K562 (cell line): ENCODE measurements around the gene TRAPPC12. TPM values are rescaled to one million over a fixed set of nuclear protein-coding genes. Genes with fewer than 3 reads are reported as not detected.
A peak's percentile ranks its signal among the peaks of the same experiment; 100 is the strongest.

Experiments used
- ARHGAP35 ChIP-seq: fragments of 450-650 bp; IDR thresholded peaks from 2 replicates; pipeline ENCODE4 v1.6.1; 2018; ENCODE audit not compliant: partially characterized antibody
- ARID1B ChIP-seq: fragments of 450-650 bp; IDR thresholded peaks from 2 replicates; pipeline ENCODE4 v1.6.1; 2016; ENCODE audit warnings: antibody characterized with exemption, mild to moderate bottlenecking, inconsistent platforms
- ATF4 ChIP-seq: fragments of 450-650 bp; formaldehyde crosslinking; IDR thresholded peaks from 2 replicates; pipeline ENCODE4 v1.4.0; 2022; ENCODE audit warnings: mild to moderate bottlenecking, moderate library complexity
- CCNT2 ChIP-seq: IDR thresholded peaks from 2 replicates; pipeline ENCODE4 v1.6.1; 2011; ENCODE audit warnings: borderline replicate concordance, low read depth, mild to moderate bottlenecking, moderate library complexity, mixed read lengths, low read length; ENCODE audit not compliant: insufficient read length; ENCODE audit errors: extremely low read depth
- ESRRA ChIP-seq: fragments of 450-650 bp; IDR thresholded peaks from 2 replicates; pipeline ENCODE4 v1.6.1; 2014; ENCODE audit warnings: low read depth, mild to moderate bottlenecking, moderate library complexity, borderline replicate concordance
- GABPA ChIP-seq: fragments of 200-800 bp; sonication (Bioruptor generic); conservative IDR thresholded peaks from 2 replicates; pipeline ENCODE4 v1.6.1; 2016; ENCODE audit warnings: low read depth, missing genetic modification characterization, missing compliant biosample characterization
- HDAC6 ChIP-seq: IDR thresholded peaks from 2 replicates; pipeline ENCODE4 v1.6.1; 2012; ENCODE audit warnings: low read depth, mild to moderate bottlenecking, control low read depth, inconsistent platforms, low read length, moderate library complexity
- HIVEP1 ChIP-seq: fragments of 250-450 bp; sonication (Bioruptor Pico); IDR thresholded peaks from 2 replicates; pipeline ENCODE4 v1.4.0; 2020; ENCODE audit warnings: mild to moderate bottlenecking
- HNRNPL ChIP-seq: fragments of 200-400 bp; formaldehyde crosslinking; IDR thresholded peaks from 2 replicates; pipeline ENCODE4 v1.6.1; 2017; ENCODE audit warnings: low read depth, mild to moderate bottlenecking, low read length
- JUN ChIP-seq, 2 experiments: sonication (generic) in 1 of 2; formaldehyde crosslinking in 1 of 2; IDR thresholded peaks; 2 replicates each; pipeline versions ENCODE4 v1.6.1 to v1.8.0; 2012 to 2022; ENCODE audit warnings: borderline replicate concordance in 2 of 2, mild to moderate bottlenecking in 2 of 2, improper control_type of control experiment in 1 of 2, low read depth in 1 of 2, low read length in 1 of 2, missing genetic modification reagents in 1 of 2
- KDM5B ChIP-seq: fragments of 200-600 bp; sonication (generic); IDR thresholded peaks from 2 replicates; pipeline ENCODE4 v1.6.1; 2012; ENCODE audit warnings: low read depth, mild to moderate bottlenecking, moderate library complexity, low read length, control low read depth, inconsistent platforms; ENCODE audit not compliant: insufficient replicate concordance
- MEF2A ChIP-seq: IDR thresholded peaks from 2 replicates; pipeline ENCODE4 v1.6.1; 2011; ENCODE audit warnings: low read depth, mild to moderate bottlenecking, low read length, moderate library complexity; ENCODE audit not compliant: control insufficient read depth
- NFXL1 ChIP-seq: fragments of 450-650 bp; formaldehyde crosslinking; IDR thresholded peaks from 2 replicates; pipeline ENCODE4 v1.4.0; 2021; ENCODE audit warnings: mild to moderate bottlenecking
- NR4A1 ChIP-seq, 2 experiments: fragments of 250-450 bp in 1 of 2; fragments of 450-650 bp in 1 of 2; sonication (Bioruptor Pico) in 1 of 2; IDR thresholded peaks; 2 replicates each; pipeline versions ENCODE4 v1.4.0 to v1.6.1; 2016 to 2020; ENCODE audit warnings: mild to moderate bottlenecking in 2 of 2, missing compliant biosample characterization in 1 of 2, missing genetic modification characterization in 1 of 2, moderate library complexity in 1 of 2
- PKNOX1 ChIP-seq: fragments of 450-650 bp; IDR thresholded peaks from 2 replicates; pipeline ENCODE4 v1.6.1; 2016
- POLR3G ChIP-seq: IDR thresholded peaks from 2 replicates; pipeline ENCODE4 v1.6.1; 2011; ENCODE audit not compliant: insufficient read length, insufficient replicate concordance; ENCODE audit errors: extremely low read depth
- PPARD ChIP-seq: fragments of 250-450 bp; sonication (Bioruptor Pico); IDR thresholded peaks from 2 replicates; pipeline ENCODE4 v1.8.0; 2022; ENCODE audit warnings: inconsistent platforms, mild to moderate bottlenecking, moderate library complexity
- PRPF4 ChIP-seq: fragments of 200-400 bp; formaldehyde crosslinking; IDR thresholded peaks from one replicate; pipeline ENCODE4 v1.6.1; 2017; ENCODE audit warnings: low read length, low read depth, mild to moderate bottlenecking; ENCODE audit not compliant: insufficient read depth, poor library complexity, severe bottlenecking
- RAD51 ChIP-seq: fragments of 450-650 bp; IDR thresholded peaks from 2 replicates; pipeline ENCODE4 v1.7.1; 2016; ENCODE audit warnings: low read depth, mild to moderate bottlenecking, borderline replicate concordance
- RBM15 ChIP-seq: fragments of 200-400 bp; formaldehyde crosslinking; IDR thresholded peaks from 2 replicates; pipeline ENCODE4 v1.6.1; 2018; ENCODE audit warnings: mild to moderate bottlenecking, low read length, moderate library complexity; ENCODE audit not compliant: insufficient read depth
- RBM22 ChIP-seq: fragments of 200-400 bp; formaldehyde crosslinking; IDR thresholded peaks from 2 replicates; pipeline ENCODE4 v1.6.1; 2018; ENCODE audit warnings: low read length, low read depth; ENCODE audit not compliant: poor library complexity, severe bottlenecking
- SNAPC5 ChIP-seq: fragments of 250-450 bp; sonication (Bioruptor Pico); IDR thresholded peaks from 2 replicates; pipeline ENCODE4 v1.8.0; 2021; ENCODE audit warnings: moderate library complexity, mild to moderate bottlenecking, inconsistent platforms
- TAL1 ChIP-seq: fragments of 450-650 bp; IDR thresholded peaks from 2 replicates; pipeline ENCODE4 v1.6.1; 2016; ENCODE audit warnings: mild to moderate bottlenecking
- TCF3 ChIP-seq: sonication (generic); formaldehyde crosslinking; IDR thresholded peaks from 2 replicates; pipeline ENCODE4 v1.4.0; 2020; ENCODE audit warnings: mild to moderate bottlenecking, missing genetic modification reagents
- THRAP3 ChIP-seq: fragments of 450-650 bp; IDR thresholded peaks from 2 replicates; pipeline ENCODE4 v1.6.1; 2016; ENCODE audit warnings: mild to moderate bottlenecking, inconsistent platforms, borderline replicate concordance
- ZFX ChIP-seq: sonication (generic); formaldehyde crosslinking; IDR thresholded peaks from 2 replicates; pipeline ENCODE4 v1.8.0; 2022; ENCODE audit warnings: mild to moderate bottlenecking, missing genetic modification reagents, moderate library complexity
- polyA plus RNA-seq, 8 experiments: library from polyadenylated mRNA; depleted of rRNA in 4 of 8; stranded (reverse) in 5 of 8; unstranded in 3 of 8; fragments of >200 nt; fragmentation: Nextera tagmentation in 2 of 8; fragmentation: Illumina TruSeq in 1 of 8; extraction: Ambion mirVana in 2 of 8; extraction: Trizol in 1 of 8; gene quantifications; 2 replicates each; pipeline versions ENCODE4 v1.2.1 to v1.2.3, GENCODE V29; 2011 to 2014; ENCODE audit warnings: inconsistent platforms in 1 of 8, missing spikeins in 1 of 8
- total RNA-seq, 7 experiments: library from RNA; depleted of rRNA in 6 of 7; stranded (reverse); fragments of >200 nt in 6 of 7; fragmentation: Illumina TruSeq in 2 of 7; extraction: Trizol in 2 of 7; gene quantifications; 2 replicates each; pipeline versions ENCODE4 v1.2.1 to v1.2.3, GENCODE V29; 2011 to 2021; ENCODE audit warnings: low replicate concordance in 1 of 7

The TRAPPC12 gene
- total and polyA plus RNA-seq, 9 of the 15 experiments (the other 6 are each of a cell fraction or from before 2014, with no cell fraction given) = 8.0 to 75.2 (median 39.1) TPM

- TF ChIP-seq HIVEP1 (CRISPR knock-in tag) (0 out of 2 replicates have a peak, but pooled peaks have one; percentile 29), POLR3G (no peak), ZFX (CRISPR knock-in tag) (no peak), ESRRA (0 out of 2 replicates have a peak, but pooled peaks have one; percentile 7), RAD51 (no peak), ATF4 (no peak), ARID1B (no peak), PKNOX1 (peak; percentile 76), HNRNPL (no peak), CCNT2 (peak; percentile 36), NR4A1 (CRISPR knock-in tag; IDR thresholded peaks at IDR 0.05) (0 out of 2 replicates have a peak, but pooled peaks have one; percentile 35), NR4A1 (tag; IDR thresholded peaks at IDR 0.05) (no peak), GABPA (tag) (peak; percentile 60), PPARD (CRISPR knock-in tag) (no peak), NFXL1 (no peak), ARHGAP35 (no peak), THRAP3 (no peak), TAL1 (no peak), SNAPC5 (CRISPR knock-in tag) (no peak), MEF2A (no peak), KDM5B (peak; percentile 70), HDAC6 (no peak), TCF3 (CRISPR knock-in tag) (no peak), JUN (IDR thresholded peaks at IDR 0.05; ENCODE audit: borderline replicate concordance, low read depth, low read length) (no peak), JUN (CRISPR knock-in tag; IDR thresholded peaks at IDR 0.05; ENCODE audit: borderline replicate concordance) (no peak), RBM15 (no peak), PRPF4 (no peak), RBM22 (peak; percentile 16)
Observed at GRCh38 chr2:3518496-3519254, 139.2 kb downstream of the TRAPPC12 start (continued).
